Measurements from ENCODE around the gene PCARE. TPM values are rescaled to one million over a fixed set of nuclear protein-coding genes. Genes with fewer than 3 reads are reported as not detected.

PCARE gene
- total and polyA plus RNA-seq, 2 donors = 0.16 to 0.25 TPM

DNA sequence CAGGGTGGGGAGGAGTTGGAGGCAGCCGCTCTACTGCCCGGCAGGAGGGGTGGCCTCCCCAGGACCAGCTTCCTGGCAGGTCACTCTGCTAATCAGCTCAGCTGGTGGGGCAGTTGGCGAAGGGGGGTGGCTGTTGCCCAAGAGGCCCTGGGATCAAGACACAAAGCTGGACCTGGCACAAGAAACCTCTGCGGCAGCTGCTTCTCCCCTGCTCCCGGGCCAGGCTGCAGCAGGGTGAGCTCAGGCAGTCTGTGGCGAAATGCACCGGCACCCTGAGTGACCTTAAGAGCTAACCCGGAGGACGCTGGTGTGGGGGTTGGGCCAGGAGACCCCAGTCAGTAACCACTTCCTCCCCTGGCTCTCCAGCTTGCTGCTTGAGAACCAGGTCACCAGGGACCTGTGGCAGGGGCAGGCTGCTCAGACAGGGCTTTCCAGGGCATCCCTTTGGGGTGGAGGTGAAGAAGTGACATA lies 62.1 kb downstream of the PCARE start:
- no peak for DNase-seq (ENCODE audit: extremely low spot score)
- no peak overlapping the region for H3K27ac ChIP-seq (ENCODE audit: low read depth)
- H3K4me3 ChIP-seq (ENCODE audit: low read depth, low read length) = no peak overlapping the region
- no peaks in the 10 kb centered on the region for H3K4me1 ChIP-seq (ENCODE audit: insufficient read depth)
- H3K36me3 ChIP-seq (ENCODE audit: insufficient read depth) = no peaks in the 10 kb centered on the region
- WGBS = 29% methylated on average over 9 of the region's 9 CpGs

Other genes with a start within 250 kb of the PCARE start
- gene TRMT61B, start 204.2 kb downstream of the PCARE start, total RNA-seq = 22.6 TPM
- gene TRMT61B, start 204.2 kb downstream of the PCARE start, polyA plus RNA-seq = 15.0 TPM
- gene WDR43, start 179.9 kb downstream of the PCARE start, total RNA-seq = 57.3 TPM
- 17.7 TPM for gene WDR43, start 179.9 kb downstream of the PCARE start, polyA plus RNA-seq
- gene TOGARAM2, start 93.2 kb downstream of the PCARE start, total RNA-seq = 0.48 TPM
- gene TOGARAM2, start 93.2 kb downstream of the PCARE start, polyA plus RNA-seq = 1.6 TPM
- 58.1 TPM for gene CLIP4, start 40.9 kb upstream of the PCARE start, total RNA-seq
- 39.8 TPM for gene CLIP4, start 40.9 kb upstream of the PCARE start, polyA plus RNA-seq